Measurements from ENCODE around the gene HPX.
A peak's percentile ranks its signal among the peaks of the same experiment; 100 is the strongest.

The HPX gene

GRCh38 chr11:6437993-6438392, 2.8 kb downstream of the HPX start:
- peaks cover 8% of the 10 kb centered on the region for H3K4me1 ChIP-seq (ENCODE audit: control insufficient read depth, insufficient read depth, low read length, poor library complexity, severe bottlenecking)
- no peaks in the 10 kb centered on the region for H3K36me3 ChIP-seq (ENCODE audit: control insufficient read depth, insufficient read depth, low read length)
- H3K4me3 ChIP-seq (ENCODE audit: extremely low read depth, insufficient read depth, low read length, poor library complexity, severe bottlenecking): no peak overlapping the region
- H3K27ac ChIP-seq (ENCODE audit: low read depth, low read length, severe bottlenecking): no peak overlapping the region
- WGBS, 2 experiments (ENCODE audit: insufficient coverage in 2 of 2): 89 to 92% methylated on average over 2 to 3 of the region's 3 CpGs
- no peaks in the 10 kb centered on the region for H3K9me3 ChIP-seq (ENCODE audit: control insufficient read depth, low read length)

GRCh38 chr11:6437423-6437822, 3.4 kb downstream of the HPX start:
- WGBS, 2 experiments (ENCODE audit: insufficient coverage in 2 of 2): 89 to 97% methylated on average over 11 to 12 of the region's 12 CpGs
- Histone ChIP-seq H3K27ac (ENCODE audit: low read depth, low read length, severe bottlenecking) (no peak overlapping the region), H3K9me3 (ENCODE audit: control insufficient read depth, low read length) (no peaks in the 10 kb centered on the region), H3K4me3 (ENCODE audit: extremely low read depth, insufficient read depth, low read length, poor library complexity, severe bottlenecking) (no peak overlapping the region), H3K36me3 (ENCODE audit: control insufficient read depth, insufficient read depth, low read length) (no peaks in the 10 kb centered on the region), H3K4me1 (ENCODE audit: control insufficient read depth, insufficient read depth, low read length, poor library complexity, severe bottlenecking) (peaks cover 8% of the 10 kb centered on the region)

- H3K9me3 ChIP-seq (ENCODE audit: control insufficient read depth, low read length): no peaks in the 10 kb centered on the region
- H3K4me1 ChIP-seq (ENCODE audit: control insufficient read depth, insufficient read depth, low read length, poor library complexity, severe bottlenecking): no peaks in the 10 kb centered on the region
- no peak overlapping the region for H3K27ac ChIP-seq (ENCODE audit: low read depth, low read length, severe bottlenecking)
- no peaks in the 10 kb centered on the region for H3K36me3 ChIP-seq (ENCODE audit: control insufficient read depth, insufficient read depth, low read length)
- H3K4me3 ChIP-seq (ENCODE audit: extremely low read depth, insufficient read depth, low read length, poor library complexity, severe bottlenecking): no peak overlapping the region
- WGBS, 2 experiments (ENCODE audit: insufficient coverage in 2 of 2): 71 to 87% methylated on average over 1 to 3 of the region's 5 CpGs
Observed at GRCh38 chr11:6433998-6434660, 6.7 kb downstream of the HPX start.

GRCh38 chr11:6431861-6432260, 8.9 kb downstream of the HPX start:
- WGBS, 2 experiments (ENCODE audit: insufficient coverage in 2 of 2): 85 to 94% methylated on average over 3 of the region's 3 CpGs
- Histone ChIP-seq H3K4me1 (ENCODE audit: control insufficient read depth, insufficient read depth, low read length, poor library complexity, severe bottlenecking) (no peaks in the 10 kb centered on the region), H3K4me3 (ENCODE audit: extremely low read depth, insufficient read depth, low read length, poor library complexity, severe bottlenecking) (no peak overlapping the region), H3K36me3 (ENCODE audit: control insufficient read depth, insufficient read depth, low read length) (no peaks in the 10 kb centered on the region), H3K9me3 (ENCODE audit: control insufficient read depth, low read length) (no peaks in the 10 kb centered on the region), H3K27ac (ENCODE audit: low read depth, low read length, severe bottlenecking) (no peak overlapping the region)

- Histone ChIP-seq H3K4me1 (ENCODE audit: control insufficient read depth, insufficient read depth, low read length, poor library complexity, severe bottlenecking) (no peaks in the 10 kb centered on the region), H3K4me3 (ENCODE audit: extremely low read depth, insufficient read depth, low read length, poor library complexity, severe bottlenecking) (no peak overlapping the region), H3K36me3 (ENCODE audit: control insufficient read depth, insufficient read depth, low read length) (no peaks in the 10 kb centered on the region), H3K9me3 (ENCODE audit: control insufficient read depth, low read length) (no peaks in the 10 kb centered on the region), H3K27ac (ENCODE audit: low read depth, low read length, severe bottlenecking) (no peak overlapping the region)
Observed at GRCh38 chr11:6427516-6427915, 13.3 kb downstream of the HPX start.

- Histone ChIP-seq H3K9me3 (ENCODE audit: control insufficient read depth, low read length) (no peaks in the 10 kb centered on the region), H3K36me3 (ENCODE audit: control insufficient read depth, insufficient read depth, low read length) (no peaks in the 10 kb centered on the region), H3K4me3 (ENCODE audit: extremely low read depth, insufficient read depth, low read length, poor library complexity, severe bottlenecking) (no peak overlapping the region), H3K27ac (ENCODE audit: low read depth, low read length, severe bottlenecking) (no peak overlapping the region), H3K4me1 (ENCODE audit: control insufficient read depth, insufficient read depth, low read length, poor library complexity, severe bottlenecking) (peaks cover 3% of the 10 kb centered on the region)
- WGBS, 2 experiments (ENCODE audit: insufficient coverage in 2 of 2): 84 to 91% methylated on average over 2 of the region's 3 CpGs
Observed at GRCh38 chr11:6420677-6421076, 20.1 kb downstream of the HPX start.

GRCh38 chr11:6419009-6419631, 21.7 kb downstream of the HPX start, which contains the start of gene APBB1:
Gene APBB1, minus strand, starts transcription at chr11:6419094. Its CDS starts 7,747 bp downstream, at chr11:6411347.
- Histone ChIP-seq H3K36me3 (ENCODE audit: control insufficient read depth, insufficient read depth, low read length) (no peaks in the 10 kb centered on the region), H3K4me1 (ENCODE audit: control insufficient read depth, insufficient read depth, low read length, poor library complexity, severe bottlenecking) (peaks cover 11% of the 10 kb centered on the region), H3K27ac (ENCODE audit: low read depth, low read length, severe bottlenecking) (no peak within 1 kb of the TSS), H3K4me3 (ENCODE audit: extremely low read depth, insufficient read depth, low read length, poor library complexity, severe bottlenecking) (peak within 1 kb of the TSS; percentile 82), H3K9me3 (ENCODE audit: control insufficient read depth, low read length) (no peaks in the 10 kb centered on the region)
- 0 to 2% methylated on average over 37 to 45 of the region's 75 CpGs for WGBS, 2 experiments (ENCODE audit: insufficient coverage in 2 of 2)

- no peak overlapping the region for H3K27ac ChIP-seq (ENCODE audit: low read depth, low read length, severe bottlenecking)
- no peaks in the 10 kb centered on the region for H3K36me3 ChIP-seq (ENCODE audit: control insufficient read depth, insufficient read depth, low read length)
- H3K9me3 ChIP-seq (ENCODE audit: control insufficient read depth, low read length): no peaks in the 10 kb centered on the region
- H3K4me1 ChIP-seq (ENCODE audit: control insufficient read depth, insufficient read depth, low read length, poor library complexity, severe bottlenecking): peaks cover 14% of the 10 kb centered on the region
- WGBS, 2 experiments (ENCODE audit: insufficient coverage in 2 of 2): 1 to 2% methylated on average over 19 to 27 of the region's 38 CpGs
- peak overlapping the region; percentile 82 for H3K4me3 ChIP-seq (ENCODE audit: extremely low read depth, insufficient read depth, low read length, poor library complexity, severe bottlenecking)
Observed at GRCh38 chr11:6418557-6419008, 22.2 kb downstream of the HPX start.

- Histone ChIP-seq H3K36me3 (ENCODE audit: control insufficient read depth, insufficient read depth, low read length) (no peaks in the 10 kb centered on the region), H3K4me3 (ENCODE audit: extremely low read depth, insufficient read depth, low read length, poor library complexity, severe bottlenecking) (peak overlapping the region; percentile 82), H3K27ac (ENCODE audit: low read depth, low read length, severe bottlenecking) (no peak overlapping the region), H3K4me1 (ENCODE audit: control insufficient read depth, insufficient read depth, low read length, poor library complexity, severe bottlenecking) (peaks cover 17% of the 10 kb centered on the region), H3K9me3 (ENCODE audit: control insufficient read depth, low read length) (no peaks in the 10 kb centered on the region)
- WGBS, 2 experiments (ENCODE audit: insufficient coverage in 2 of 2): 52 to 59% methylated on average over 6 of the region's 7 CpGs
Observed at GRCh38 chr11:6417907-6418556, 22.8 kb downstream of the HPX start.

- peaks cover 17% of the 10 kb centered on the region for H3K4me1 ChIP-seq (ENCODE audit: control insufficient read depth, insufficient read depth, low read length, poor library complexity, severe bottlenecking)
- no peak overlapping the region for H3K4me3 ChIP-seq (ENCODE audit: extremely low read depth, insufficient read depth, low read length, poor library complexity, severe bottlenecking)
- peaks cover 1% of the 10 kb centered on the region for H3K36me3 ChIP-seq (ENCODE audit: control insufficient read depth, insufficient read depth, low read length)
- no peaks in the 10 kb centered on the region for H3K9me3 ChIP-seq (ENCODE audit: control insufficient read depth, low read length)
- no peak overlapping the region for H3K27ac ChIP-seq (ENCODE audit: low read depth, low read length, severe bottlenecking)
- 89 to 92% methylated on average over 6 of the region's 6 CpGs for WGBS, 2 experiments (ENCODE audit: insufficient coverage in 2 of 2)
Observed at GRCh38 chr11:6415797-6416196, 25.0 kb downstream of the HPX start.

GRCh38 chr11:6414874-6415328, 25.9 kb downstream of the HPX start:
- Histone ChIP-seq H3K4me3 (ENCODE audit: extremely low read depth, insufficient read depth, low read length, poor library complexity, severe bottlenecking) (no peak overlapping the region), H3K36me3 (ENCODE audit: control insufficient read depth, insufficient read depth, low read length) (peaks cover 10% of the 10 kb centered on the region), H3K4me1 (ENCODE audit: control insufficient read depth, insufficient read depth, low read length, poor library complexity, severe bottlenecking) (peaks cover 17% of the 10 kb centered on the region), H3K9me3 (ENCODE audit: control insufficient read depth, low read length) (no peaks in the 10 kb centered on the region), H3K27ac (ENCODE audit: low read depth, low read length, severe bottlenecking) (no peak overlapping the region)
- 100% methylated on average over 2 to 3 of the region's 3 CpGs for WGBS, 2 experiments (ENCODE audit: insufficient coverage in 2 of 2)

Data from mesodermal cell (in vitro differentiated cells).